HepG2 (cell line): Measurements from ENCODE around the gene PPM1H. TPM values are rescaled to one million over a fixed set of nuclear protein-coding genes. Genes with fewer than 3 reads are reported as not detected.

Experiments
- CSRNP1 ChIP-seq: sonication (generic); formaldehyde crosslinking; IDR thresholded peaks from 2 replicates; pipeline ENCODE4 v1.8.1; 2023; ENCODE audit warnings: mild to moderate bottlenecking, missing genetic modification reagents
- E2F5 ChIP-seq: sonication (generic); formaldehyde crosslinking; conservative IDR thresholded peaks from 2 replicates; pipeline ENCODE4 v1.4.0; 2020; ENCODE audit warnings: missing genetic modification reagents
- GFI1 ChIP-seq: sonication (generic); formaldehyde crosslinking; IDR thresholded peaks from 2 replicates; pipeline ENCODE4 v1.5.0; 2020; ENCODE audit warnings: missing genetic modification reagents, mild to moderate bottlenecking, borderline replicate concordance
- HMG20A ChIP-seq: IDR thresholded peaks from 2 replicates; pipeline ENCODE4 v1.6.1; 2016; ENCODE audit warnings: borderline replicate concordance
- JDP2 ChIP-seq: sonication (generic); formaldehyde crosslinking; IDR thresholded peaks from 2 replicates; pipeline ENCODE4 v1.8.1; 2022; ENCODE audit warnings: missing genetic modification reagents, borderline replicate concordance
- KLF6 ChIP-seq: IDR thresholded peaks from 2 replicates; pipeline ENCODE4 v1.8.0; 2016; ENCODE audit warnings: missing biosample characterization, missing genetic modification reagents
- MAZ ChIP-seq, 2 experiments: sonication (generic) in 1 of 2; formaldehyde crosslinking in 1 of 2; IDR thresholded peaks; 2 replicates each; pipeline versions ENCODE4 v1.5.0 to v1.6.1; 2012 to 2020; ENCODE audit warnings: low read depth in 2 of 2, mild to moderate bottlenecking in 2 of 2, borderline replicate concordance in 1 of 2, improper control_type of control experiment in 1 of 2, low read length in 1 of 2, missing genetic modification reagents in 1 of 2, moderate library complexity in 1 of 2
- MXI1 ChIP-seq: IDR thresholded peaks from 3 replicates; pipeline ENCODE4 v1.6.1; 2012; ENCODE audit warnings: low read depth, low read length, inconsistent platforms, borderline replicate concordance
- NFE2L1 ChIP-seq: sonication (generic); formaldehyde crosslinking; IDR thresholded peaks from 2 replicates; pipeline ENCODE4 v1.4.0; 2020; ENCODE audit warnings: missing genetic modification reagents, mild to moderate bottlenecking, borderline replicate concordance
- PAX8 ChIP-seq: sonication (generic); formaldehyde crosslinking; IDR thresholded peaks from 2 replicates; pipeline ENCODE4 v1.8.0; 2022; ENCODE audit warnings: mild to moderate bottlenecking, missing genetic modification reagents, borderline replicate concordance
- U2AF2 ChIP-seq: fragments of 200-400 bp; formaldehyde crosslinking; IDR thresholded peaks from 2 replicates; pipeline ENCODE4 v1.6.1; 2017; ENCODE audit warnings: low read depth, mild to moderate bottlenecking, low read length
- ZMYM4 ChIP-seq: sonication (generic); formaldehyde crosslinking; IDR thresholded peaks from 2 replicates; pipeline ENCODE4 v1.8.1; 2023; ENCODE audit warnings: mild to moderate bottlenecking, missing genetic modification reagents
- ZNF234 ChIP-seq: sonication (generic); formaldehyde crosslinking; conservative IDR thresholded peaks from 2 replicates; pipeline ENCODE4 v1.5.1; 2020; ENCODE audit warnings: mild to moderate bottlenecking, missing genetic modification reagents
- ZNF292 ChIP-seq: sonication (generic); formaldehyde crosslinking; IDR thresholded peaks from 2 replicates; pipeline ENCODE4 v1.8.1; 2022; ENCODE audit warnings: mild to moderate bottlenecking, low read depth, missing genetic modification reagents, borderline replicate concordance
- ZNF430 ChIP-seq: sonication (generic); formaldehyde crosslinking; IDR thresholded peaks from 2 replicates; pipeline ENCODE4 v1.9.0; 2021; ENCODE audit warnings: mild to moderate bottlenecking, missing genetic modification reagents
- ZNF44 ChIP-seq: sonication (generic); formaldehyde crosslinking; IDR thresholded peaks from 2 replicates; pipeline ENCODE4 v1.5.1; 2020; ENCODE audit warnings: mild to moderate bottlenecking, missing genetic modification reagents
- ZNF546 ChIP-seq: sonication (generic); formaldehyde crosslinking; conservative IDR thresholded peaks from 2 replicates; pipeline ENCODE4 v1.8.1; 2023; ENCODE audit warnings: mild to moderate bottlenecking, missing genetic modification reagents
- ZNF563 ChIP-seq: sonication (generic); formaldehyde crosslinking; IDR thresholded peaks from 2 replicates; pipeline ENCODE4 v1.8.0; 2022; ENCODE audit warnings: mild to moderate bottlenecking, moderate library complexity, missing genetic modification reagents
- ZNF614 ChIP-seq: IDR thresholded peaks from 2 replicates; pipeline ENCODE4 v1.6.1; 2018; ENCODE audit warnings: missing biosample characterization, missing genetic modification reagents, inconsistent platforms, borderline replicate concordance
- ZNF629 ChIP-seq: sonication (generic); formaldehyde crosslinking; conservative IDR thresholded peaks from 2 replicates; pipeline ENCODE4 v1.5.0; 2020; ENCODE audit warnings: missing genetic modification reagents
- ZNF704 ChIP-seq: sonication (generic); formaldehyde crosslinking; IDR thresholded peaks from 2 replicates; pipeline ENCODE4 v1.8.1; 2023; ENCODE audit warnings: mild to moderate bottlenecking, inconsistent platforms, moderate library complexity, missing genetic modification reagents, borderline replicate concordance
- ZNF883 ChIP-seq: sonication (generic); formaldehyde crosslinking; IDR thresholded peaks from 2 replicates; pipeline ENCODE4 v1.5.1; 2020; ENCODE audit warnings: mild to moderate bottlenecking, missing genetic modification reagents; ENCODE audit errors: not compliant biosample characterization
- ZSCAN5A ChIP-seq: sonication (generic); formaldehyde crosslinking; IDR thresholded peaks from 2 replicates; pipeline ENCODE4 v1.8.0; 2022; ENCODE audit warnings: mild to moderate bottlenecking, missing genetic modification reagents, borderline replicate concordance
- polyA plus RNA-seq, 8 experiments: library from polyadenylated mRNA; depleted of rRNA in 3 of 8; stranded (reverse) in 7 of 8; unstranded in 1 of 8; fragments of >200 nt; fragmentation: Illumina TruSeq in 4 of 8; extraction: Trizol in 4 of 8; gene quantifications; 2 replicates each; pipeline versions ENCODE4 v1.2.1 to v1.2.3, GENCODE V29; 2011 to 2016; ENCODE audit warnings: low read depth in 4 of 8, missing spikeins in 1 of 8, mixed read lengths in 1 of 8; ENCODE audit not compliant: insufficient read depth in 1 of 8
- total RNA-seq, 5 experiments: library from RNA; depleted of rRNA; stranded (reverse); fragments of >200 nt; fragmentation: Illumina TruSeq; extraction: Trizol; gene quantifications; 2 replicates each; pipeline ENCODE4 v1.2.3, GENCODE V29; 2016; ENCODE audit warnings: low read depth in 1 of 5

PPM1H gene
- total and polyA plus RNA-seq, 2 of the 13 experiments (the other 11 are each of a cell fraction or from before 2014, with no cell fraction given): 29.1 to 38.1 TPM

GRCh38 chr12:62603061-62603810 is 331.7 kb downstream of the PPM1H start (continued):
- TF ChIP-seq CSRNP1 (CRISPR knock-in tag) (0 out of 2 replicates have a peak, but pooled peaks have one; percentile 26), ZNF234 (CRISPR knock-in tag) (0 out of 2 replicates have a peak, but pooled peaks have one; percentile 11), ZMYM4 (CRISPR knock-in tag) (peak; percentile 1; the same call in 1 of the 2 replicates), ZNF292 (CRISPR knock-in tag) (peak; percentile 15; the same call in 1 of the 2 replicates), ZNF546 (CRISPR knock-in tag) (peak; percentile 71; the same call in 1 of the 2 replicates), NFE2L1 (CRISPR knock-in tag) (no peak), MXI1 (0 out of 3 replicates have a peak, but pooled peaks have one; percentile 13), HMG20A (CRISPR knock-in tag) (no peak), ZSCAN5A (CRISPR knock-in tag) (peak; percentile 75; the same call in 1 of the 2 replicates), ZNF563 (CRISPR knock-in tag) (peak; percentile 10; the same call in 1 of the 2 replicates), JDP2 (peak; percentile 15; the same call in 1 of the 2 replicates), ZNF44 (CRISPR knock-in tag) (no peak), ZNF629 (no peak; the same call in 1 of the 2 replicates), ZNF430 (CRISPR knock-in tag) (no peak), GFI1 (CRISPR knock-in tag) (peak; percentile 84), ZNF704 (0 out of 2 replicates have a peak, but pooled peaks have one; percentile 21), E2F5 (CRISPR knock-in tag) (peak; percentile 66; the same call in 1 of the 2 replicates), KLF6 (CRISPR knock-in tag) (0 out of 2 replicates have a peak, but pooled peaks have one; percentile 36), MAZ (IDR thresholded peaks at IDR 0.05; ENCODE audit: borderline replicate concordance, low read depth, low read length) (peak; percentile 88), MAZ (CRISPR knock-in tag; IDR thresholded peaks at IDR 0.05; ENCODE audit: low read depth) (peak; percentile 97), ZNF614 (CRISPR knock-in tag) (no peak), ZNF883 (no peak), PAX8 (CRISPR knock-in tag) (no peak), U2AF2 (no peak)
